GM18520 (cell line): ENCODE results near the gene SPSB1.
A peak's percentile ranks its signal among the peaks of the same experiment; 100 is the strongest.
"Not testable (repeated sequence)": the region's sequence is repeated elsewhere in the genome, so short reads cannot be mapped to it uniquely, and the experiment has no call there.

Experiments used
- ATAC-seq: cut with Tn5 transposase; IDR thresholded peaks from one replicate; pipeline ENCODE4 v1.9.1; 2021; ENCODE audit not compliant: unreplicated experiment

Gene SPSB1

DNA sequence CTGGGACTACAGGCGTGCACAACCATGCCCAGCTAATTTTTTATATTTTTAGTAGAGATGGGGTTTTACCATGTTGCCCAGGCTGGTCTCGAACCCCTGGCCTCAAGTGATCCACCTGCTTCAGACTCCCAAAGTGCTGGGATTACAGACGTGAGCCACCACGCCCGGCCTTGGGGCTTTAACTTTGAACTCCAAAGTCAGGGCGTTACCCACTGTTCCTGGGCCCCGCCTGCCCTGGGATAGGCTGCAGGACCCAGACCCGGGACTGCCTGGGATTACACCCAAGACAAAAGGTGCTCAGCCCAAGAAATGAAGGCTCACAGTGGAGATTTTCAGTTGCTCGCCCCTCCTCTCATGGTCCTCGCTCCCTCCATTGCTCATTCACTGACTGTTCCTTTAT, 92.7 kb downstream of the SPSB1 start:
- ATAC-seq, result not testable (repeated sequence)

DNA sequence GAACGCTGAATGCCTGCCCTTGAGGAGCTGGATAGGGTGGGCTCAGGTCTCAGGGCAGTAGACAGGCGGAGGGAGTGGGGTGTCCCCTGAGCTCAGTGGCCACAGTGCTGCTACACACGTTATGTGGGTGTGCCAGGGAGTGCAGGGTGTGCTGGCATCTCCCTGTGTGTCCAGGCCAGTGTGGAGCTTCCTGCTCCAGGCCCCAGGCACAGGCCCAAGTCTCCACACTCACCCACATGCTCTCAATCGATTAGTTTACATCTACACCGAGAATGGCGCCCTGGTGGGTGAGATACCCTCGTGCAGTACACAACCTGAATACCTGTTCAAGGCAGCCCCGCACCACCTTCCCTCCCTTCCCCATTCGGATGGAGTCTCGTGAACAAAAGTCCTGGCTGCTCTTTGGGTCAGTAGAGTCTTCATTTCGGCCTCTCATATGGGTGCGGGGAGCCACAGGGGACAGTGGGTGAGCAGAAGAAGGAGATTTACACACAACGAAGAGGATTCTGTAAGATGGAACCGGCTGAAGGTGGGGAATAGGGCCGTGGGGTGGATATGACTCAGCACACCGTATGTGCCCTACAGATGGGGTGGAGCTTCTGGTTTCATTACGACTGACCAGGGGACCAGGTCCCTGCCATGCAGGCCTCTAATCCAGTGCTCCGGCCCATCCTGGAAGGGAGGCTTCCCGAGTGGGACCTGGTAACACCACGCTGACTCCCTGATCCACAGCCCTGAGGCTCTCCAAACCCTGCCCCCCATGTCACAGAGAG, 93.3 kb downstream of the SPSB1 start:
- no peak for ATAC-seq

- no peak for ATAC-seq
Observed at GRCh38 chr1:9388335-9389180, 95.9 kb downstream of the SPSB1 start.

DNA sequence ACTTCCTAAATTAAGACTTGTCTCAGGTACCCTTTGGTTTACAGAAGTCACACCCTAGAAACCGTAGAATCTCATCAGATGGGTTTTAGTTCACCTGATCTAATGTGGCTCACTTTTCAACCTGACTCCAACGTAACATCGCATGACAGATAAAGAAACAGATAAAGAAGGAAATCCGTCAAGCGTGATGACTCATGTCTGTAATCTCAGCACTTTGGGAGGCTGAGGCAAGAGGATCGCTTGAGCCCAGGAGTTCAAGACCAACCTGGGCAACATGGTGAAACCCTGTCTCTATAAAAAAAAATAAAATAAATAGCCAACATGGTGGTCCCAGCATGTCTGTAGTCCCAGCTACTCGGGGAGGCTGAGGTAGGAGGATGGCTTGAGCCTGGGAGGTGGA, 97.3 kb downstream of the SPSB1 start:
- no peak for ATAC-seq

- no peak for ATAC-seq
Observed at GRCh38 chr1:9391620-9392019, 98.9 kb downstream of the SPSB1 start.

- ATAC-seq, result no peak
Observed at GRCh38 chr1:9394010-9394409, 101.3 kb downstream of the SPSB1 start.

- ATAC-seq, result no peak
Observed at GRCh38 chr1:9395018-9395417, 102.3 kb downstream of the SPSB1 start.

DNA sequence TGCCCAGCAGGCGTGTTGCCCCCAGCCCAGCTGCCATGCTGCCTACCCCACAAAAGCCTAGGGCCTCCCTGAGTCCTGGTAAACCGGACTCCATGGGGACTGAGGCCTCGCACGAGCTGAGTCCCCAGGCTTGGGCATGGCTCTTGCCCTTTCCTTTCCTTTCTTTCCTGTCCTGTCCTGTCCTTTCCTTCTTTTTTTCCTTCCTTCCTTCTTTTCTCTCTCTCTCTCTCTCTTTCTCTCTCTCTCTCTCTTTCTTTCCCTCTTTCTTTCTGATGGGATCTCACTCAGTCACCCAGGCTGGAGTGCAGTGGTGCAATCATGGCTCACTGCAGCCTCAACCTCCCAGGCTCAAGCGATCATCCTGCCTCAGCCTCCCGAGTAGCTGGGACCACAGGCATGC, 104.4 kb downstream of the SPSB1 start:
- ATAC-seq, result no peak

GRCh38 chr1:9397997-9398526, 105.4 kb downstream of the SPSB1 start:
- ATAC-seq, result no peak

DNA sequence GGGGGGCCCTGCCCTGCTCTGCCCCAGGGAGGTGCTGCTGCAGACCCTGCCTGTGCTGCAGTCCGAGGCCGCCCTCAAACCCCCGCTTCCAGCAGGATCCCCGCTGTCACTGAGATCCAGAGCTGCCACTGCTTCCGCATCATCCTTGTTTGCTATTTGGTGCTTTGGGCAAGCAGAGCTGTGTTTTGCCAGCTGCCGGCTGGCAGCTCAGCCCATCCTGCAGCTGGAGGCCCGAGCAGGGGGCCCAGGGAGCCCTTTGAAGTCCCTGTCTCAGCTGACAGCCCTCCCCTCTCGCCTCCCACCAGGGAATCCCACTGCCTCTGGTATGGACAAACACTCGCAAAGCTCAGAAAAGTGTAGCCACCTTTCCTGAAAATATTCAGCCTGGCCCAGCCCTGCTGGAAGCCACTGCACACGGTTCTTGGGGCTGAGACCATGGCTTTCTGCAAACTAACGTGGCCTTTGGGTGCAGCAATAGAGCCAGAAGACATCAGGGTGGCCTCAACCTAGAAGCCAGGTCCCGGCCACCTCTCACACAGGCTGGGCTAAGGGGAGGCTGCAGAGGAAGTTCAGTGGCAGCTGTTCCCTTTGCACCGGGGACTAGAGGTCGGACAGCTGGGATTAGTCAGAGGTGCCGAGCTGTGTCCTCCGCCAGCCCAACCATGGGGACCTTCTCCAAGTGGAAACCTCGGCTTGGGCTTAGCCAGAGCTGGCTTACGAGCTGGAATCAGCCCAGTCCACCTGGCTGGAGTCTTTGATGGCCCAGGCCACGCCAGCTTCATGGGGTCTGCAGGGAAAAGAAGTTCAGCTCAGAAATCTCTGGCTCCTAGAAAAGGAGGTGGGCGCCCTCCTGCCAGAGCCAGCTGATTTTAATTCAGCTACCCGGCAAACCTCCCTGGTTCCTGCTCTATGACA, 107.1 kb downstream of the SPSB1 start:
- no peak for ATAC-seq

DNA sequence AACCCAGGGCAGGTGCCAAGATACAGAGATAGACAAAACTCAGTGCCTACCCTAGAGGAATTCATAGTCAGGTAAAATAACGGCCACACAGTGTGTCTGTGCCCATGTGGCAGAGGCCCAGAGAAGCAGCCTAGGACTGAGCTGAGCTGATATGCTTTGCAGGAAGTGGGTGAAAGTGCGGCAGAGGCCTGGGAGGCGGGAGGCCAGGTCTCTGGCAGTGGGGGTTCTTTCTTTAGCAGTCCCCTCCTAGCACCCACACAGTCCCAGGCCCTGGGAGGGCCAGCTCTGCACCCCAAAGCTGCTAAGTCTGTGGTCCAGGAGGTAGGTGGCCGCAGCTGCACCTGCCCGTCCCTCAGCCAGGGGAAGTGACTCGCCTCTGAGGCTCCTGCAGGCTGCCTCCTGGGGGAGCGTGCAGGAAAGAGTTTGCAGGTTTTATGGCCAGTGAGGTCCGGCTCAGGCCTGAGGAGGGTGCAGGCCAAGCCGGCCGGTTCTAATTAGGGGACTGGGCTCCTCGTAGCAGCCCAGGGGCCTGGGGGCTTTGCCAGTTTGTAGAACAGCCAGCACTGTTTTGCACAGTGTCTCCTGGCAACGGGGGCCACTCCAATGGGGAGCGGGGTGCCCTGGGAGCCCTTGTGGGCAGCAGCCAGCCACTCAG, 107.9 kb downstream of the SPSB1 start:
- no peak for ATAC-seq

- no peak for ATAC-seq
Observed at GRCh38 chr1:9401080-9401453, 108.4 kb downstream of the SPSB1 start.

GRCh38 chr1:9402256-9402616, 109.5 kb downstream of the SPSB1 start:
- no peak for ATAC-seq

DNA sequence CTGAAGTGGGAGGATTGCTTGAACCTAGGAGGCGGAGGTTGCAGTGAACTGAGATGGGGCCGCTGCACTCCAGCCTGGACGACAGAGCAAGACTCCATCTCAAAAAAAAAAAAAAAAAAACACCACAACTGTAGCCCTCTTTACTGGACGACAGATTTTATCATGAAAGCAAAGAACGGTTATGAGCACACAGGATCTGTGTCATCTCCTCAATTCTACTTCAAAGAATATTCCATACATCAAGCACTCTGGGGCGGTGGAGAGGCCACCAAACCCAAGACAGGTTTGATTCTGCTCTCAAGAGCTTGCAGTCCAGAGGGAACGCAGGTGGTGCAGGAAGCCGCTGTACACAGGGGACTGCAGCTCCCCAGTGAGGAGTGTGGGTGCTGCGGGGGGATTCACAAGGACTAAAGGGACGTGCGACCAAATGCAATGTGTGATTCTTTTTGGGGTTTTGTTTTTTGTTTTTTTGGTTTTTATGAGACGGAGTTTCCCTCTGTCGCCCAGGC, 110.1 kb downstream of the SPSB1 start:
- ATAC-seq, result no peak

DNA sequence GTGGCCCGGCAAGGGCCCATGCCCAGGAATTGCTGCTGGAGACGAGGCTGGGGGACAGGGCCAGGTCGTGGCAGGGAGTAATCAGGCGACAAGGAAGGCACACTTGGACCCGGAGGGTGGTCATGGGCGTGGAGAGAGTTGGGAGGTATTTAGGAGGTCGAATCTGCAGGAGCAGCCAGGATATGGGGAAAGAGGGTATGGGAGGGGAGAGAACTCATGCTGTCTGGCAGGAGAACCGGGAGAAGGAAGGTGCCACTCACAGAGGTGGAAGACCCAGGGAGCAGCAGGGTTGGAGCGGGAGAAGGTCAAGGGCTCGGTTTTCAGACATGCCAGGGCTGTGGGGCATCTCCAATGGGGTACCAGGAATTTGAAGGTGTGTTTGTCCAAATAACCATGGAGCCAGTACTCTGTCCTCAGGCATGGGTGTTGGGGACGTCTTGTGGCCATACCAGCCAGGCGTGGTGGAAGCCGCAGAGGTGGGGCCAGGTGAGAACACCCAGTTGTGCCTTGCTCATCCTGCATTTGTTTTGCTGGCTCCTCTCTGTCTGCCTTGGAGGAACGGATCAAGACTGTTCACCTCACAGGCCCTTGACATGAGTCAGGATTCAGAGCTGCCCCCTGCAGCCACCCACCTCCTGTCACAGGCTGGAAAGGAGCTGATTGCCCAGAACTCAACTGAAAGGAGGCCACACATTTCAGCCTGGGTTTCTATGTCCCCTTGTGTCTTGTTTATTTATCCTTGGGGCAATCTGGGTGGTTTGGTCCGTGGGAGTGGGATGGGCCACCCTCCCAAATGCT, 111.6 kb downstream of the SPSB1 start:
- no peak for ATAC-seq

GRCh38 chr1:9406111-9406510, 113.4 kb downstream of the SPSB1 start:
- no peak for ATAC-seq

- ATAC-seq, result no peak
Observed at GRCh38 chr1:9410737-9411297, 118.1 kb downstream of the SPSB1 start.

DNA sequence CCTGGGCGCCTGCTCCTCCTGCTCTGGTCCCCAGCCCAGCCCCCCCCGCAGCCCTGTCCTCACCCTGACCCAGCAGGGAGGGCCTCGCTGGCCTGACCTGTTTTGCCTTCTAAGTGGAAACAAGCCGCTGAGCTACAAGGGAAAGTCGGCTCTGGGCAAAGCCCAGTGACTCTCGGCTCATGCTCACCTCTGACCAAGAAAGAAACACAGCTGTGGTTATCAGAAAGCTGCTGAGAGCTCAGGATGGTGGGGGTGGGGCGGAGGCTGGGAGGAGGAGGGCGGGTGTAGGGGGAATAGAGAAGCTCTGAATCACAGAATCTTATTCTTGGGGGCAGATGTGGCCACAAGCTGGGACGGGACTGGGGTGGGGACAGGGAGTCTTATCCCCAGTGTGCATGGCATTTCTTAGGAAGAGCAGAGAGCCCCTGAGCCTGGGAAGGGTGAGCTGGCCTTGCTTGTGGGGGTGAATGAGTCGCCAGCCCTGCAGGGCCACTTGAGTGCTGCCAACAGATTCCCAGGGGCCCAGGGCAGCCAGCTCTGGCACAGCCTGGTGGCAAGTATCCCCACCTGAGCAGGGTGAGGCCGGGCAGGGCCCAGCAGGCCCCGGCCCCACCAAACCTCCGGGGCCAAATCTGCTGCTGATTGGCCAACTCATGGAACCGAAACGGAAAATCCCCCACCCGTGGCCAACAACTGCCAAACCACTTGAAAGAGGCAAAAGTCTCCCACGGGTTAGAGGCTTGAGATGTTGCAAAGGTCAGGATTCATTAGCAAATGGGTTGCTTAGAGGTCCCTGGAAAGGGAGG, 120.6 kb downstream of the SPSB1 start:
- ATAC-seq, result peak; percentile 58

- ATAC-seq, result no peak
Observed at GRCh38 chr1:9413877-9414213, 121.2 kb downstream of the SPSB1 start.
